DMS79 treated with DMSO at 0.1 percent for 48 hours (cell line): ENCODE results near the gene ANGPTL3.
"Not testable (repeated sequence)": the region's sequence is repeated elsewhere in the genome, so short reads cannot be mapped to it uniquely, and the experiment has no call there.

Experiments
- DNase-seq: peaks from one replicate; lab custom pipeline; 2025; lab: John Stamatoyannopoulos, UW

Gene ANGPTL3

GRCh38 chr1:62597281-62597680 lies at the start of gene ANGPTL3:
Gene ANGPTL3 (plus strand): TSS chr1:62597520. CDS start chr1:62597567, 47 bp downstream.
- DNase-seq = no peak

- DNase-seq = no peak
Observed at GRCh38 chr1:62561306-62561705, 36.0 kb upstream of the ANGPTL3 start.

- not testable (repeated sequence) for DNase-seq
Observed at GRCh38 chr1:62567182-62567581, 30.1 kb upstream of the ANGPTL3 start.

GRCh38 chr1:62567926-62568325 lies 29.4 kb upstream of the ANGPTL3 start:
- DNase-seq = not testable (repeated sequence)

GRCh38 chr1:62571517-62571916 lies 25.8 kb upstream of the ANGPTL3 start:
- not testable (repeated sequence) for DNase-seq

- DNase-seq = no peak
Observed at GRCh38 chr1:62572476-62572875, 24.8 kb upstream of the ANGPTL3 start.

- DNase-seq = no peak
Observed at GRCh38 chr1:62573675-62574074, 23.6 kb upstream of the ANGPTL3 start.

GRCh38 chr1:62585469-62586155 lies 11.7 kb upstream of the ANGPTL3 start:
- no peak for DNase-seq

GRCh38 chr1:62588000-62588399 lies 9.3 kb upstream of the ANGPTL3 start:
- no peak for DNase-seq

GRCh38 chr1:62589321-62589720 lies 8.0 kb upstream of the ANGPTL3 start:
- no peak for DNase-seq

GRCh38 chr1:62590255-62590969 lies 6.9 kb upstream of the ANGPTL3 start:
- DNase-seq = no peak

- DNase-seq = no peak
Observed at GRCh38 chr1:62590970-62591368, 6.4 kb upstream of the ANGPTL3 start.

GRCh38 chr1:62593825-62594394 lies 3.4 kb upstream of the ANGPTL3 start:
- no peak for DNase-seq

- no peak for DNase-seq
Observed at GRCh38 chr1:62595647-62596046, 1.7 kb upstream of the ANGPTL3 start.

GRCh38 chr1:62599044-62599443 lies 1.7 kb downstream of the ANGPTL3 start:
- DNase-seq = no peak

GRCh38 chr1:62601457-62601856 lies 4.1 kb downstream of the ANGPTL3 start:
- DNase-seq = no peak

GRCh38 chr1:62608905-62609304 lies 11.6 kb downstream of the ANGPTL3 start:
- no peak for DNase-seq

- not testable (repeated sequence) for DNase-seq
Observed at GRCh38 chr1:62610588-62610987, 13.3 kb downstream of the ANGPTL3 start.

- no peak for DNase-seq
Observed at GRCh38 chr1:62612770-62613169, 15.4 kb downstream of the ANGPTL3 start.

- no peak for DNase-seq
Observed at GRCh38 chr1:62613325-62613727, 16.0 kb downstream of the ANGPTL3 start.

GRCh38 chr1:62613890-62614289 lies 16.6 kb downstream of the ANGPTL3 start:
- DNase-seq = no peak

- no peak for DNase-seq
Observed at GRCh38 chr1:62621907-62622306, 24.6 kb downstream of the ANGPTL3 start.

- no peak for DNase-seq
Observed at GRCh38 chr1:62625415-62625814, 28.1 kb downstream of the ANGPTL3 start.
